Measurements from ENCODE around the gene CUL2.
"Not testable (repeated sequence)": the region's sequence is repeated elsewhere in the genome, so short reads cannot be mapped to it uniquely, and the experiment has no call there.

CUL2 gene

GRCh38 chr10:35079265-35079664 is 10.9 kb downstream of the CUL2 start:
- DNase-seq = no peak

GRCh38 chr10:35075228-35075627 is 14.9 kb downstream of the CUL2 start:
- no peak for DNase-seq

GRCh38 chr10:35074266-35074665 is 15.9 kb downstream of the CUL2 start:
- DNase-seq = no peak

GRCh38 chr10:35070521-35070920 is 19.6 kb downstream of the CUL2 start:
- no peak for DNase-seq

GRCh38 chr10:35063837-35064454 is 26.2 kb downstream of the CUL2 start:
- no peak for DNase-seq

- no peak for DNase-seq
Observed at GRCh38 chr10:35059481-35059880, 30.7 kb downstream of the CUL2 start.

GRCh38 chr10:35058686-35059085 is 31.5 kb downstream of the CUL2 start:
- DNase-seq = no peak

- no peak for DNase-seq
Observed at GRCh38 chr10:35058134-35058533, 32.0 kb downstream of the CUL2 start.

- DNase-seq = no peak
Observed at GRCh38 chr10:35056686-35057085, 33.5 kb downstream of the CUL2 start.

- DNase-seq = no peak
Observed at GRCh38 chr10:35056133-35056532, 34.0 kb downstream of the CUL2 start.

GRCh38 chr10:35050568-35050967 is 39.6 kb downstream of the CUL2 start:
- DNase-seq = no peak

GRCh38 chr10:35046074-35046473 is 44.1 kb downstream of the CUL2 start:
- no peak for DNase-seq

GRCh38 chr10:35045275-35045674 is 44.9 kb downstream of the CUL2 start:
- not testable (repeated sequence) for DNase-seq

- DNase-seq = no peak
Observed at GRCh38 chr10:35043796-35044344, 46.3 kb downstream of the CUL2 start.

- no peak for DNase-seq
Observed at GRCh38 chr10:35042783-35043182, 47.4 kb downstream of the CUL2 start.

- DNase-seq = no peak
Observed at GRCh38 chr10:35041502-35041879, 48.6 kb downstream of the CUL2 start.

GRCh38 chr10:35040760-35041501 is 49.2 kb downstream of the CUL2 start:
- no peak for DNase-seq

- no peak for DNase-seq
Observed at GRCh38 chr10:35037104-35037503, 53.0 kb downstream of the CUL2 start.

- no peak for DNase-seq
Observed at GRCh38 chr10:35035606-35036005, 54.5 kb downstream of the CUL2 start.

GRCh38 chr10:35027567-35027966 is 62.6 kb downstream of the CUL2 start:
- DNase-seq = no peak

GRCh38 chr10:35025916-35026315 is 64.2 kb downstream of the CUL2 start:
- no peak for DNase-seq

- DNase-seq = no peak
Observed at GRCh38 chr10:35020481-35020880, 69.7 kb downstream of the CUL2 start.

GRCh38 chr10:35019041-35020024 is 70.8 kb downstream of the CUL2 start:
- DNase-seq = no peak

Data from activated naive CD4-positive, alpha-beta T cell treated with anti-CD3 and anti-CD28 coated beads, Interleukin-2, amount 50 U/mL, for 16 hours (primary cell).